ENCODE measurements around the gene LRRC14B. TPM values are rescaled to one million over a fixed set of nuclear protein-coding genes. Genes with fewer than 3 reads are reported as not detected.

LRRC14B gene
- polyA plus RNA-seq, 3 donors: not detected

DNA sequence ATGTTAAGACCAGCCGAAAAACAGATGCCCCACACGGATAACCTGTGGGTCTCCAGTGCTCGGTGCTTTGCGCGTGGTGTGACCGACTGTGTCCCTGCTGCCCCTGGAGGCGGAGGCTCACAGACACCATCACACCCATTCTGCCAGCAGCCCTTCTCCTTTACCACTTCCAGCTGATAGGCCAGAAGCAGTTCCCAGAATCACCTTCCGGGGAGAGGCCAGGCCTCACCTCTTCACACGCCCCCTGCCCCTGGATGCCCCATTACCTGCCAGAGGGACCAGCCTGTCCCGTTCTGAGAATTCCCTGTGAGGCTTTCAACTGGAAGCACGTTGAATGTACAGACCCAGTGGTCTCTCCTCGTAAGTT, 21.6 kb upstream of the LRRC14B start:
- TF ChIP-seq, protein P1, sequence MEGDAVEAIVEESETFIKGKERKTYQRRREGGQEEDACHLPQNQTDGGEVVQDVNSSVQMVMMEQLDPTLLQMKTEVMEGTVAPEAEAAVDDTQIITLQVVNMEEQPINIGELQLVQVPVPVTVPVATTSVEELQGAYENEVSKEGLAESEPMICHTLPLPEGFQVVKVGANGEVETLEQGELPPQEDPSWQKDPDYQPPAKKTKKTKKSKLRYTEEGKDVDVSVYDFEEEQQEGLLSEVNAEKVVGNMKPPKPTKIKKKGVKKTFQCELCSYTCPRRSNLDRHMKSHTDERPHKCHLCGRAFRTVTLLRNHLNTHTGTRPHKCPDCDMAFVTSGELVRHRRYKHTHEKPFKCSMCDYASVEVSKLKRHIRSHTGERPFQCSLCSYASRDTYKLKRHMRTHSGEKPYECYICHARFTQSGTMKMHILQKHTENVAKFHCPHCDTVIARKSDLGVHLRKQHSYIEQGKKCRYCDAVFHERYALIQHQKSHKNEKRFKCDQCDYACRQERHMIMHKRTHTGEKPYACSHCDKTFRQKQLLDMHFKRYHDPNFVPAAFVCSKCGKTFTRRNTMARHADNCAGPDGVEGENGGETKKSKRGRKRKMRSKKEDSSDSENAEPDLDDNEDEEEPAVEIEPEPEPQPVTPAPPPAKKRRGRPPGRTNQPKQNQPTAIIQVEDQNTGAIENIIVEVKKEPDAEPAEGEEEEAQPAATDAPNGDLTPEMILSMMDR (IDR thresholded peaks at IDR 0.05): no peak
- no peak overlapping the region for H3K9ac ChIP-seq (ENCODE audit: insufficient read depth, low read length, poor library complexity, severe bottlenecking)
- Mint-ChIP-seq H3K4me1 (no peaks in the 10 kb centered on the region), H3K4me3 (no peak overlapping the region), H3K27ac (no peak overlapping the region), H3K36me3 (no peaks in the 10 kb centered on the region), H3K27me3 (ENCODE audit: low read depth in 3 of 3) (peaks cover 0 to 4% (median 0%) of the 10 kb centered on the region in 3 donors), H3K9me3 (peaks cover 0 to 8% (median 4%) of the 10 kb centered on the region in 7 donors)
- no peak overlapping the region for H2AFZ ChIP-seq (ENCODE audit: insufficient read depth, low read depth, low read length, poor library complexity, severe bottlenecking)
- no peak overlapping the region for H3K4me3 ChIP-seq (replicated peaks in 1 of 3; ENCODE audit: low read depth in 2 of 3, low read length in 3 of 3)
- H3K79me2 ChIP-seq (ENCODE audit: insufficient read depth, low read length): no peaks in the 10 kb centered on the region
- DNase-seq: no peak
- H3K4me1 ChIP-seq (ENCODE audit: control insufficient read depth in 1 of 2, insufficient read depth in 2 of 2, low read length in 2 of 2): no peaks in the 10 kb centered on the region
- intact Hi-C loops (cut with micrococcal nuclease): no loop called here
- no peak overlapping the region for H3K4me2 ChIP-seq (replicated peaks; ENCODE audit: extremely low read depth, low read length, poor library complexity, severe bottlenecking)
- 85% methylated on average over 12 of the region's 12 CpGs for whole genome bisulfite sequencing (ENCODE audit: insufficient coverage)
- no peaks in the 10 kb centered on the region for H3K36me3 ChIP-seq (replicated peaks in 1 of 2; ENCODE audit: control insufficient read depth in 1 of 2, insufficient read depth in 2 of 2, low read length in 2 of 2)
- no peak overlapping the region for H3K27ac ChIP-seq (ENCODE audit: low read depth in 1 of 2, low read length in 2 of 2)
- peaks cover 0 to 3% of the 10 kb centered on the region in 2 donors for H3K9me3 ChIP-seq (replicated peaks in 1 of 2; ENCODE audit: control insufficient read depth in 1 of 2, insufficient read depth in 1 of 2, low read length in 2 of 2)
- no peaks in the 10 kb centered on the region for H4K20me1 ChIP-seq (ENCODE audit: insufficient read depth, low read length)
- no peaks in the 10 kb centered on the region for H3K27me3 ChIP-seq (ENCODE audit: control insufficient read depth in 2 of 2, insufficient read depth in 2 of 2, low read length in 2 of 2)

DNA sequence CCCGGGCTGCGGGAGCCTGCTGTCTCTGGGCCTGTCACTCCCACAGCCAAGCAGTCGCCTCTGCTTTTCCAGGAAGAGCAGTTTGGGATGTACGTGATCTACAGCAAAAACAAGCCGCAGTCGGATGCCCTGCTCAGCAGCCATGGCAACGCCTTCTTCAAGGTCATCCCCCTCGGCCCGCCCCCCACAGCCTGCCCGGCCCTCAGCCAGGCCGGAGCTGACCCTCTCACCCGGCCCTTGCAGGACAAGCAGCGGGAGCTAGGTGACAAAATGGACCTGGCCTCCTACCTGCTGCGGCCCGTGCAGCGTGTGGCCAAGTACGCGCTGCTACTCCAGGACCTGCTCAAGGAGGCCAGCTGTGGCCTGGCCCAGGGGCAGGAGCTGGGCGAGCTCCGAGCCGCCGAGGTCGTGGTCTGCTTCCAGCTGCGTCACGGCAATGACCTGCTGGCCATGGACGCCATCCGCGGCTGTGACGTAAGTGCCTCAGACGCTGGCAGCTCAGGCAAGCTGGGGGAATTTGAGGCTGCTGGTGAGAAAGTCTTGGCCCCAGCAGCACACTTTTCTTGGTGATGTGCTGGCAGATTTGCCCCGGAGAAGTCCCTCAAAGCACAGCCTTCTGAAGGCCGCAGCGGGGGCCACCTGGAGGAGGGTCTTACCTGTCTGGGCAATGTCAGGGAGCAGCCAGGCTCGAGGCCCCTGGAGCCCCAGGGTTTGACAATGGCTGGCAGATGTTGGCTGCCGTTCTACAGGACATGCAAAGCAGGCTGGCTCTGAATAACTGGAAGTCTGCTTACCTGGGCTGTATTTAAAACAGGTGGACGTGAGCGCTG, 20.1 kb upstream of the LRRC14B start:
- TF ChIP-seq, protein P1 (IDR thresholded peaks at IDR 0.05): no peak
- Histone ChIP-seq H3K27me3 (ENCODE audit: control insufficient read depth in 2 of 2, insufficient read depth in 2 of 2, low read length in 2 of 2) (no peaks in the 10 kb centered on the region), H3K79me2 (ENCODE audit: insufficient read depth, low read length) (no peaks in the 10 kb centered on the region), H2AFZ (ENCODE audit: insufficient read depth, low read depth, low read length, poor library complexity, severe bottlenecking) (no peak overlapping the region), H3K9ac (ENCODE audit: insufficient read depth, low read length, poor library complexity, severe bottlenecking) (no peak overlapping the region), H3K4me2 (replicated peaks; ENCODE audit: extremely low read depth, low read length, poor library complexity, severe bottlenecking) (no peak overlapping the region), H4K20me1 (ENCODE audit: insufficient read depth, low read length) (no peaks in the 10 kb centered on the region), H3K27ac (ENCODE audit: low read depth in 1 of 2, low read length in 2 of 2) (no peak overlapping the region), H3K36me3 (replicated peaks in 1 of 2; ENCODE audit: control insufficient read depth in 1 of 2, insufficient read depth in 2 of 2, low read length in 2 of 2) (no peaks in the 10 kb centered on the region), H3K4me1 (ENCODE audit: control insufficient read depth in 1 of 2, insufficient read depth in 2 of 2, low read length in 2 of 2) (no peaks in the 10 kb centered on the region), H3K4me3 (replicated peaks in 1 of 3; ENCODE audit: low read depth in 2 of 3, low read length in 3 of 3) (no peak overlapping the region), H3K9me3 (replicated peaks in 1 of 2; ENCODE audit: control insufficient read depth in 1 of 2, insufficient read depth in 1 of 2, low read length in 2 of 2) (no peaks in the 10 kb centered on the region)
- no peak overlapping the region for H3K27ac Mint-ChIP-seq
- H3K36me3 Mint-ChIP-seq: no peaks in the 10 kb centered on the region
- no peak overlapping the region for H3K4me3 Mint-ChIP-seq
- peaks cover 0 to 9% (median 2%) of the 10 kb centered on the region in 3 donors for H3K27me3 Mint-ChIP-seq (ENCODE audit: low read depth in 3 of 3)
- WGBS (ENCODE audit: insufficient coverage): 94% methylated on average over 37 of the region's 37 CpGs
- intact Hi-C loops (cut with micrococcal nuclease): no loop called here
- peaks cover 0 to 3% (median 0%) of the 10 kb centered on the region in 7 donors for H3K9me3 Mint-ChIP-seq
- no peaks in the 10 kb centered on the region for H3K4me1 Mint-ChIP-seq
- DNase-seq: no peak

Data from CD14-positive monocyte (primary cell).